ENCODE results near the gene NGRN. TPM values are rescaled to one million over a fixed set of nuclear protein-coding genes. Genes with fewer than 3 reads are reported as not detected.

The NGRN gene, protein sequence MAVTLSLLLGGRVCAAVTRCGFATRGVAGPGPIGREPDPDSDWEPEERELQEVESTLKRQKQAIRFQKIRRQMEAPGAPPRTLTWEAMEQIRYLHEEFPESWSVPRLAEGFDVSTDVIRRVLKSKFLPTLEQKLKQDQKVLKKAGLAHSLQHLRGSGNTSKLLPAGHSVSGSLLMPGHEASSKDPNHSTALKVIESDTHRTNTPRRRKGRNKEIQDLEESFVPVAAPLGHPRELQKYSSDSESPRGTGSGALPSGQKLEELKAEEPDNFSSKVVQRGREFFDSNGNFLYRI
- total RNA-seq = 56.0 and 68.4 TPM in 2 replicates

DNA sequence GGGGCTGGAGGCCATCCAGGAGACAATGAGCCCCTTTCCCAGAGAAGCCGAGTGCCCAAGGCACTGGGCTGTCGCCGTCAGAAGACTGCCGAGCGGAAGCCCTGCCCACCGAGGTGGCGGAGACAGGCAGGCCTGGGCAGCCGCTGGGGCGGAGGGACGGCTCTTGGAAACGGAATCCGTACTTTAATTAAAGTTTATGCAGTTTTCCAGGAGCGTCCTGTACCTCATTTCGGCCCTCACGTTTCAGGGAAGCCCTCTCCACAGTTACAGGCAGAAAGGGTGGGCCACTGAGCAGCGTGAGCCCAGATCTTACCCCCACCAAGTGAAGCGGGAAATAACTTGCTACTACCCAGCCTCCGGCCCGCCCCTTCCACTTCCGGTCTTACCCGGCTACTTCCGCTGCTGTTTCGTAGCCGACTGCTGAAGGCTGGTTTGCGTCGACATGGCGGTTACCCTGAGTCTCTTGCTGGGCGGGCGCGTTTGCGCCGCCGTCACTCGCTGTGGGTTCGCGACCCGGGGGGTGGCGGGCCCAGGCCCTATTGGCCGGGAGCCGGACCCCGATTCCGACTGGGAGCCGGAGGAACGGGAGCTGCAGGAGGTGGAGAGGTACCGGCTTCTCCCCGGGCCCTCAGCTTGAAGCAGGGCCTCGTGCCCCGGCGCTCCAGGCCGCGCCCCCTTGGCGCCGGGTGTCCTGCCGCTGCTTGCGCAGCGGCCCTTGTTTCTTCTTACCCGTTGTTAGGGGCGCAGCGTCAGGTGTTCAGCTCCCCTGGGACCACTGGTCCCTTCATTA, at the start of gene NGRN:
Gene NGRN (plus strand): TSS at position 402 of the 790 bp plus-strand sequence. CDS start 41 bp downstream, at position 443.
- H4K20me1 ChIP-seq (ENCODE audit: insufficient read depth, low read length) = peaks cover 21% of the 10 kb centered on the region
- peak within 1 kb of the TSS; percentile 93 for H3K27ac ChIP-seq (ENCODE audit: low read depth, low read length)
- no peaks in the 10 kb centered on the region for H3K9me3 ChIP-seq (ENCODE audit: low read depth, low read length)
- H3K4me3 ChIP-seq (ENCODE audit: insufficient read depth, low read length) = peak within 1 kb of the TSS; percentile 95
- H3K4me1 ChIP-seq (ENCODE audit: insufficient read depth, low read length) = peaks cover 33% of the 10 kb centered on the region
- peaks cover 21% of the 10 kb centered on the region for H3K36me3 ChIP-seq (ENCODE audit: insufficient read depth, low read length)
- peak within 1 kb of the TSS; percentile 96 for H3K4me2 ChIP-seq (ENCODE audit: insufficient read depth, low read length)
- TF ChIP-seq CTCF (IDR thresholded peaks at IDR 0.05; ENCODE audit: extremely low read depth, low read depth, low read length) = no peak
- peak within 1 kb of the TSS; percentile 98 for H2AFZ ChIP-seq (ENCODE audit: low read length)
- DNase-seq (ENCODE audit: insufficient read length, low spot score, missing footprints) = peak; percentile 96
- no peaks in the 10 kb centered on the region for H3K27me3 ChIP-seq (ENCODE audit: insufficient read depth, low read length)
- peaks cover 45% of the 10 kb centered on the region for H3K79me2 ChIP-seq (ENCODE audit: insufficient read depth, low read length)

GRCh38 chr15:90217671-90218394, 47.6 kb upstream of the NGRN start:
- peak; percentile 26 for DNase-seq (ENCODE audit: insufficient read length, low spot score, missing footprints)
- no peaks in the 10 kb centered on the region for H3K79me2 ChIP-seq (ENCODE audit: insufficient read depth, low read length)
- no peak overlapping the region for H2AFZ ChIP-seq (ENCODE audit: low read length)
- no peak for TF ChIP-seq CTCF (IDR thresholded peaks at IDR 0.05; ENCODE audit: extremely low read depth, low read depth, low read length)
- H3K4me3 ChIP-seq (ENCODE audit: insufficient read depth, low read length) = no peak overlapping the region
- peaks cover 5% of the 10 kb centered on the region for H3K4me1 ChIP-seq (ENCODE audit: insufficient read depth, low read length)
- H3K27me3 ChIP-seq (ENCODE audit: insufficient read depth, low read length) = no peaks in the 10 kb centered on the region
- H4K20me1 ChIP-seq (ENCODE audit: insufficient read depth, low read length) = no peaks in the 10 kb centered on the region
- H3K4me2 ChIP-seq (ENCODE audit: insufficient read depth, low read length) = no peak overlapping the region
- H3K36me3 ChIP-seq (ENCODE audit: insufficient read depth, low read length) = no peaks in the 10 kb centered on the region
- H3K27ac ChIP-seq (ENCODE audit: low read depth, low read length) = no peak overlapping the region
- H3K9me3 ChIP-seq (ENCODE audit: low read depth, low read length) = no peaks in the 10 kb centered on the region

- Histone ChIP-seq H2AFZ (ENCODE audit: low read length) (no peak overlapping the region), H3K4me3 (ENCODE audit: insufficient read depth, low read length) (no peak overlapping the region), H3K36me3 (ENCODE audit: insufficient read depth, low read length) (no peaks in the 10 kb centered on the region), H3K79me2 (ENCODE audit: insufficient read depth, low read length) (no peaks in the 10 kb centered on the region), H3K27me3 (ENCODE audit: insufficient read depth, low read length) (no peaks in the 10 kb centered on the region), H3K27ac (ENCODE audit: low read depth, low read length) (no peak overlapping the region), H3K4me2 (ENCODE audit: insufficient read depth, low read length) (no peak overlapping the region), H4K20me1 (ENCODE audit: insufficient read depth, low read length) (no peaks in the 10 kb centered on the region), H3K4me1 (ENCODE audit: insufficient read depth, low read length) (peaks cover 5% of the 10 kb centered on the region), H3K9me3 (ENCODE audit: low read depth, low read length) (no peaks in the 10 kb centered on the region)
- peak; percentile 59 for TF ChIP-seq CTCF (IDR thresholded peaks at IDR 0.05; ENCODE audit: extremely low read depth, low read depth, low read length)
- peak; percentile 93 for DNase-seq (ENCODE audit: insufficient read length, low spot score, missing footprints)
Observed at GRCh38 chr15:90219421-90220141, 45.9 kb upstream of the NGRN start.

Measured in osteoblast (primary cell).